Neural progenitor cell (in vitro differentiated cells): ENCODE measurements around the gene TOMM22. TPM values are rescaled to one million over a fixed set of nuclear protein-coding genes. Genes with fewer than 3 reads are reported as not detected.

Experiments
- DNase-seq: peaks from one replicate; pipeline ENCODE4 v3.0.0-alpha.2; 2016; ENCODE audit warnings: low spot score
- H2AFZ ChIP-seq: fragments of 200-600 bp; sonication (generic); replicated peaks from 2 replicates; pipeline ENCODE4 v1.6.1; 2016; ENCODE audit warnings: antibody characterized with exemption
- H3F3A ChIP-seq: fragments of 200-600 bp; sonication (generic); 2 replicates; pipeline ENCODE4 v1.6.1; 2016; ENCODE audit warnings: antibody characterized with exemption, low read depth
- H3K27ac ChIP-seq: fragments of 200-600 bp; sonication (generic); 2 replicates; pipeline ENCODE4 v1.5.1; 2016; ENCODE audit warnings: mild to moderate bottlenecking
- H3K27me3 ChIP-seq: fragments of 200-600 bp; sonication (generic); 2 replicates; pipeline ENCODE4 v1.6.1; 2016; ENCODE audit warnings: mild to moderate bottlenecking, moderate library complexity
- H3K36me3 ChIP-seq: fragments of 200-600 bp; sonication (generic); 2 replicates; pipeline ENCODE4 v1.5.1; 2016
- H3K4me1 ChIP-seq: fragments of 200-600 bp; sonication (generic); 2 replicates; pipeline ENCODE4 v1.6.1; 2016; ENCODE audit warnings: mixed run types
- H3K4me2 ChIP-seq: fragments of 200-600 bp; sonication (generic); 2 replicates; pipeline ENCODE4 v1.6.1; 2016
- H3K4me3 ChIP-seq: fragments of 200-600 bp; sonication (generic); 2 replicates; pipeline ENCODE4 v1.5.1; 2016
- H3K79me2 ChIP-seq: fragments of 200-600 bp; sonication (generic); 2 replicates; pipeline ENCODE4 v1.6.1; 2016; ENCODE audit warnings: low read depth
- H3K9ac ChIP-seq: fragments of 200-600 bp; sonication (generic); 2 replicates; pipeline ENCODE4 v1.6.1; 2016
- H3K9me3 ChIP-seq: fragments of 200-600 bp; sonication (generic); 2 replicates; pipeline ENCODE4 v1.5.1; 2016; ENCODE audit warnings: low read depth
- H4K20me1 ChIP-seq: fragments of 200-600 bp; sonication (generic); 2 replicates; pipeline ENCODE4 v1.6.1; 2016; ENCODE audit warnings: low read depth
- H3K27ac Mint-ChIP-seq: 3 replicates; pipeline ENCODE4 v1.8.0; 2021; ENCODE audit warnings: mixed read lengths
- H3K27me3 Mint-ChIP-seq: 2 replicates; pipeline ENCODE4 v1.8.0; 2022; ENCODE audit warnings: low read depth, mild to moderate bottlenecking, inconsistent platforms, moderate library complexity, mixed read lengths; ENCODE audit not compliant: insufficient read depth
- H3K36me3 Mint-ChIP-seq: 3 replicates; pipeline ENCODE4 v1.8.0; 2021; ENCODE audit warnings: mixed read lengths
- H3K4me1 Mint-ChIP-seq: 3 replicates; pipeline ENCODE4 v1.8.0; 2021; ENCODE audit warnings: mixed read lengths
- H3K4me3 Mint-ChIP-seq: 3 replicates; pipeline ENCODE4 v1.8.0; 2021; ENCODE audit warnings: mild to moderate bottlenecking, moderate library complexity, mixed read lengths
- H3K9me3 Mint-ChIP-seq: 3 replicates; pipeline ENCODE4 v1.8.0; 2020; ENCODE audit warnings: mixed read lengths
- CTCF ChIP-seq: fragments of 200-600 bp; sonication (generic); IDR thresholded peaks from 2 replicates; pipeline ENCODE4 v1.5.1; 2017; ENCODE audit warnings: antibody characterized with exemption, mild to moderate bottlenecking
- EZH2 ChIP-seq: fragments of 200-600 bp; sonication (generic); IDR thresholded peaks from 2 replicates; pipeline ENCODE4 v1.6.1; 2017; ENCODE audit warnings: antibody characterized with exemption, mild to moderate bottlenecking, moderate library complexity
- EZH2phosphoT487 ChIP-seq: fragments of 200-600 bp; sonication (generic); IDR thresholded peaks from 2 replicates; pipeline ENCODE4 v1.6.1; 2017; ENCODE audit warnings: antibody characterized with exemption
- total RNA-seq: library from RNA; depleted of rRNA; stranded (reverse); fragments of >200 nt; gene quantifications from 2 replicates; pipeline ENCODE4 v1.2.3, GENCODE V29; 2015; ENCODE audit warnings: low replicate concordance

Gene TOMM22
- total RNA-seq, result 63.6 and 134 TPM in 2 replicates

GRCh38 chr22:38681582-38682335 is at the start of gene TOMM22:
TSS of gene TOMM22 (plus strand) at chr22:38681957. CDS start at chr22:38681979, 22 bp downstream.
- Histone ChIP-seq H3K4me3 (peak within 1 kb of the TSS; percentile 92), H3K79me2 (peaks cover 11% of the 10 kb centered on the region), H4K20me1 (no peaks in the 10 kb centered on the region), H3K27me3 (no peaks in the 10 kb centered on the region), H3K27ac (no peak within 1 kb of the TSS), H3K9ac (peak within 1 kb of the TSS; percentile 87), H3K9me3 (no peaks in the 10 kb centered on the region), H3F3A (peaks cover 31% of the 10 kb centered on the region), H3K4me1 (peaks cover 4% of the 10 kb centered on the region), H3K4me2 (peak within 1 kb of the TSS; percentile 95), H2AFZ (peak within 1 kb of the TSS; percentile 93), H3K36me3 (peaks cover 4% of the 10 kb centered on the region)
- peak within 1 kb of the TSS; percentile 100 for H3K4me3 Mint-ChIP-seq
- H3K27me3 Mint-ChIP-seq, result peaks cover 7% of the 10 kb centered on the region
- H3K4me1 Mint-ChIP-seq, result peaks cover 24% of the 10 kb centered on the region
- DNase-seq, result peak; percentile 94
- TF ChIP-seq EZH2phosphoT487 (no peak), CTCF (peak; percentile 75), EZH2 (peak; percentile 66)
- peaks cover 9% of the 10 kb centered on the region for H3K9me3 Mint-ChIP-seq
- H3K27ac Mint-ChIP-seq, result peak within 1 kb of the TSS; percentile 98
- peaks cover 33% of the 10 kb centered on the region for H3K36me3 Mint-ChIP-seq

GRCh38 chr22:38632528-38632927 is 49.2 kb upstream of the TOMM22 start:
- Mint-ChIP-seq H3K9me3 (no peaks in the 10 kb centered on the region), H3K27me3 (no peaks in the 10 kb centered on the region), H3K4me3 (no peak overlapping the region), H3K36me3 (peaks cover 35% of the 10 kb centered on the region), H3K4me1 (no peaks in the 10 kb centered on the region), H3K27ac (no peak overlapping the region)
- Histone ChIP-seq H2AFZ (no peak overlapping the region), H3K4me2 (no peak overlapping the region), H3K36me3 (no peaks in the 10 kb centered on the region), H3K27me3 (no peaks in the 10 kb centered on the region), H3K4me3 (no peak overlapping the region), H3K4me1 (no peaks in the 10 kb centered on the region), H3K9ac (no peak overlapping the region), H3F3A (no peaks in the 10 kb centered on the region), H3K27ac (no peak overlapping the region), H3K79me2 (no peaks in the 10 kb centered on the region), H3K9me3 (no peaks in the 10 kb centered on the region), H4K20me1 (no peaks in the 10 kb centered on the region)
- no peak for DNase-seq
- no peak for TF ChIP-seq EZH2phosphoT487
- TF ChIP-seq CTCF, result no peak
- no peak for TF ChIP-seq EZH2

DNA sequence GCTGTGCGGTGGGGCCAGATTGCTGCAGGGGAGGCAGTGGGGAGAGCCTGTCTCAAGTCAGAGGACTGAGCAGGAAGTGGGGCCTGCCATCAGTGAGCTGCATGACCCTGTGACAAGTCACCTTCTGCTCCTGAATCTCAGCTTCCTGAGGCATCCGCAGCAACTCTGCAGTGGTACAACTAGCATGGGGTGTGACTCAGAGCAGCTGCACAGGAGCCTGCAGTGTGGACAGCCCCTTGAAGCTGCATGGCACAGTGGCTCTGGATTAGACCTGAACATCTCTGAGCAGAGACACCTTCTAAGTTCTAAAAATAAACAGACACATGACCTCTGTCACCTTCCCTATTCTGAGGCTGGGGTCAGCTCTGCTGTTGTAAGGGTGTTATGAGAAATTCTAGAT is 43.5 kb upstream of the TOMM22 start:
- Histone ChIP-seq H3K79me2 (no peaks in the 10 kb centered on the region), H3K9ac (no peak overlapping the region), H3K36me3 (no peaks in the 10 kb centered on the region), H3K4me2 (no peak overlapping the region), H3K27ac (no peak overlapping the region), H3K9me3 (no peaks in the 10 kb centered on the region), H2AFZ (no peak overlapping the region), H3K4me1 (no peaks in the 10 kb centered on the region), H3K27me3 (no peaks in the 10 kb centered on the region), H4K20me1 (no peaks in the 10 kb centered on the region), H3K4me3 (no peak overlapping the region), H3F3A (no peaks in the 10 kb centered on the region)
- Mint-ChIP-seq H3K36me3 (peaks cover 28% of the 10 kb centered on the region), H3K4me3 (no peak overlapping the region), H3K27me3 (no peaks in the 10 kb centered on the region), H3K4me1 (no peaks in the 10 kb centered on the region), H3K9me3 (no peaks in the 10 kb centered on the region), H3K27ac (peak overlapping the region; percentile 13)
- no peak for DNase-seq
- no peak for TF ChIP-seq EZH2
- TF ChIP-seq CTCF, result no peak
- no peak for TF ChIP-seq EZH2phosphoT487
